Ascending aorta (tissue), 2 donors: Measurements from ENCODE around the gene MAGEE2. TPM values are rescaled to one million over a fixed set of nuclear protein-coding genes. Genes with fewer than 3 reads are reported as not detected.
A peak's percentile ranks its signal among the peaks of the same experiment; 100 is the strongest.
"Not testable (repeated sequence)": the region's sequence is repeated elsewhere in the genome, so short reads cannot be mapped to it uniquely, and the experiment has no call there.

Experiments
- DNase-seq, 2 donors: peaks; one replicate each; pipeline ENCODE4 v3.0.0-alpha.2; 2019; ENCODE audit warnings: low spot score in 2 of 2
- H3K27ac ChIP-seq, 2 donors: fragments of 200-600 bp; sonication (generic); one replicate each; pipeline ENCODE4 v1.5.1; 2016 to 2017; ENCODE audit warnings: mild to moderate bottlenecking in 1 of 2
- H3K27me3 ChIP-seq: fragments of 200-600 bp; sonication (generic); one replicate; pipeline ENCODE4 v1.5.1; 2017
- H3K36me3 ChIP-seq, 2 donors: fragments of 200-600 bp; sonication (generic); one replicate each; pipeline ENCODE4 v1.5.1; 2016
- H3K4me1 ChIP-seq, 2 donors: fragments of 200-600 bp; sonication (generic); one replicate each; pipeline ENCODE4 v1.5.1; 2016 to 2017; ENCODE audit warnings: mild to moderate bottlenecking in 1 of 2
- H3K4me3 ChIP-seq, 2 donors: fragments of 200-600 bp; sonication (generic); one replicate each; pipeline ENCODE4 v1.5.1; 2016 to 2017; ENCODE audit warnings: mild to moderate bottlenecking in 1 of 2
- H3K9me3 ChIP-seq, 2 donors: fragments of 200-600 bp; sonication (generic); one replicate each; pipeline ENCODE4 v1.5.1; 2016
- intact Hi-C: fragments of 100-400 bp; cut with DNase I; formaldehyde crosslinking; loops from one replicate; pipeline ENCODE4 v1.15.1; 2023
- total RNA-seq: library from RNA; depleted of rRNA; stranded (reverse); fragments of >200 nt; gene quantifications from one replicate; pipeline ENCODE4 v1.1.0, GENCODE V29; 2016
- TF ChIP-seq, protein P1 (sequence below), 3 experiments: fragments of 200-600 bp in 2 of 3; fragments of 450-650 bp in 1 of 3; sonication (generic) in 2 of 3; IDR thresholded peaks; one replicate each; pipeline ENCODE4 v1.5.1; 2016 to 2019; ENCODE audit warnings: antibody characterized with exemption in 3 of 3, mild to moderate bottlenecking in 1 of 3, moderate library complexity in 1 of 3

Gene MAGEE2
- total RNA-seq: not detected

DNA sequence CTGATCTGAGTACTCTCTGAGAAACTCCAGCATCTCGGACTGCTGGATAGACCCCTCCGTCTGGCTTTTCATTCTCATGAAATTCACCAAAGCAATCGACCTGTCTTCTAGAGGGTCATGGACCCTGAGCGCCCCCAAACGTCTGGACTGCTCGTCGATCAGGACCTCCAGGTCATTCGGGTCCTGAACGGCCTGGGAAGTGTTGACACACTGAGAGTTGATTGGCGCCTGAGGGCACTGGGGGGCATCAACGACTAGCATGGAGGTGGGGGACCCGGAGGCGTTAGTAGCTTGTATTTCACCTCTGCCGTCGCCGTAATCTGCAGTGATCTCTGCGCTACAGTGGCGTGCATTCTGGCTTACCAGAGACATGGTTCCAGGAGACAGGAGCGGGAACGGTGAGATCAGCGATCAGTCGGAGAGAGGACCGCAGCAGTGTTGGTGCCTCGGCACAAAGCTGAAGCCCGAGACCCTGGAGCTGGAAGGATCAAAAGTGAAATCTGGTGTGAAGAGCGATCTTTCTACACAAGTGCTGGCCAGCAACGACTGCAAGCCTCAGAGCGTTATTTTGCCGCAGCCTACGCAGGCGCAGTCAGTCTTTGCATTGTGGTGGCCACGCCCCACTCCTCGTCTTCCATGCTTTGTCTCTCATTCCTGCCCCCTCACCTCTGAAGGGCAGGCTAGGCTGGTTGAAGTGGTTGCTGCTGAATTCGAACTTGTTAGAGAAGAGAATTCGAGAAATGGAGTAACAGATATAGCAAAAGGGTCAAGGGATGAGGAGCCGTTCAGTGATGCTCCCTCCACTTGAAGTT, at the start of gene MAGEE2:
TSS of gene MAGEE2 (minus strand) at position 575 of the 812 bp plus-strand sequence. CDS start at position 372, 203 bp downstream.
- DNase-seq: no peak
- H3K27me3 ChIP-seq: no peaks in the 10 kb centered on the region
- H3K9me3 ChIP-seq: no peaks in the 10 kb centered on the region
- H3K4me3 ChIP-seq: peak within 1 kb of the TSS; percentile 26 to 51
- no peak within 1 kb of the TSS for H3K27ac ChIP-seq
- no peaks in the 10 kb centered on the region for H3K36me3 ChIP-seq
- intact Hi-C loops: no loop called here
- TF ChIP-seq, protein P1, sequence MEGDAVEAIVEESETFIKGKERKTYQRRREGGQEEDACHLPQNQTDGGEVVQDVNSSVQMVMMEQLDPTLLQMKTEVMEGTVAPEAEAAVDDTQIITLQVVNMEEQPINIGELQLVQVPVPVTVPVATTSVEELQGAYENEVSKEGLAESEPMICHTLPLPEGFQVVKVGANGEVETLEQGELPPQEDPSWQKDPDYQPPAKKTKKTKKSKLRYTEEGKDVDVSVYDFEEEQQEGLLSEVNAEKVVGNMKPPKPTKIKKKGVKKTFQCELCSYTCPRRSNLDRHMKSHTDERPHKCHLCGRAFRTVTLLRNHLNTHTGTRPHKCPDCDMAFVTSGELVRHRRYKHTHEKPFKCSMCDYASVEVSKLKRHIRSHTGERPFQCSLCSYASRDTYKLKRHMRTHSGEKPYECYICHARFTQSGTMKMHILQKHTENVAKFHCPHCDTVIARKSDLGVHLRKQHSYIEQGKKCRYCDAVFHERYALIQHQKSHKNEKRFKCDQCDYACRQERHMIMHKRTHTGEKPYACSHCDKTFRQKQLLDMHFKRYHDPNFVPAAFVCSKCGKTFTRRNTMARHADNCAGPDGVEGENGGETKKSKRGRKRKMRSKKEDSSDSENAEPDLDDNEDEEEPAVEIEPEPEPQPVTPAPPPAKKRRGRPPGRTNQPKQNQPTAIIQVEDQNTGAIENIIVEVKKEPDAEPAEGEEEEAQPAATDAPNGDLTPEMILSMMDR (IDR thresholded peaks at IDR 0.05): no peak
- H3K4me1 ChIP-seq: no peaks in the 10 kb centered on the region

- no peak for DNase-seq
- no peaks in the 10 kb centered on the region for H3K9me3 ChIP-seq
- H3K36me3 ChIP-seq: no peaks in the 10 kb centered on the region
- no peak overlapping the region for H3K4me3 ChIP-seq
- no peak overlapping the region for H3K27ac ChIP-seq
- intact Hi-C loops: no loop called here
- no peaks in the 10 kb centered on the region for H3K27me3 ChIP-seq
- TF ChIP-seq, protein P1 (IDR thresholded peaks at IDR 0.05): no peak
- no peaks in the 10 kb centered on the region for H3K4me1 ChIP-seq
Observed at GRCh38 chrX:75786290-75786689, 1.2 kb upstream of the MAGEE2 start.

DNA sequence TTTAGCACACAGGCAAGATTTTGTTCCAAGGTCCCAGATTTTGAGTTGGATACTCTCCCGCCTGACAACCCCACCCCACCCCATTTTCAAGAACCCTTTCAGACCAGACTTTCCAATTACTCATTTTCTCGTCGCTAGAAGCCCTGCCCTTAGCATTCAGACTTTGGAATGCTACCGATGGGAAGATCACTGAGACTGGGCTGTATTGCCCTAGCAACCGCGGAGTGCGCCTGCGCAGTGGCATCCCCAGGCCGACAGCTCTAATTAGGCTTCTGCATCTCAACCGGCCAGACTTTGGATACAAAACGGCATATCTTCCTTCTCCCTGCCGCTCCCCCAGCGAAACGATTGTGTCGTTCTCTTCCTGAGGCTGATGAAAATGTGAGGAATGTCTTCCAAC, 3.4 kb downstream of the MAGEE2 start:
- peak overlapping the region in 1 of 2 donors; percentile 5 for H3K4me3 ChIP-seq
- no peaks in the 10 kb centered on the region for H3K27me3 ChIP-seq
- H3K27ac ChIP-seq: no peak overlapping the region
- no peaks in the 10 kb centered on the region for H3K9me3 ChIP-seq
- no peaks in the 10 kb centered on the region for H3K36me3 ChIP-seq
- TF ChIP-seq, protein P1 (IDR thresholded peaks at IDR 0.05): no peak
- intact Hi-C loops: no loop called here
- peak in 1 of 2 donors; percentile 61 for DNase-seq
- H3K4me1 ChIP-seq: no peaks in the 10 kb centered on the region

DNA sequence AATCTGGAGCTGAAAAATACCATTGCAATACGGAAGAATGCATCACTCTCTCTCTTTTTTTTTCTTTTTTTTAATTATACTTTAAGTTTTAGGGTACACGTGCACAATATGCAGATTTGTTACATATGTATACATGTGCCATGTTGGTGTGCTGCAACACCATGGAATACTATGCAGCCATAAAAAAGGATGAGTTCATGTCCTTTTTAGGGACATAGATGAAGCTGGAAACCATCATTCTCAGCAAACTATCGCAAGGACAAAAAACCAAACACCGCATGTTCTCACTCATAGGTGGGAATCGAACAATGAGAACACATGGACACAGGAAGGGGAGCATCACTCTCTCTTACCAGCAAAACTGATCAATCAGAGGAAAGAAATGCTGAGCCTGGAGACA, 17.0 kb downstream of the MAGEE2 start:
- H3K4me1 ChIP-seq, H3K36me3 ChIP-seq, H3K27ac ChIP-seq, H3K27me3 ChIP-seq, intact Hi-C loops, DNase-seq, H3K4me3 ChIP-seq: not testable (repeated sequence)
- H3K9me3 ChIP-seq: peaks cover 6 to 17% of the 10 kb centered on the region in 2 donors

GRCh38 chrX:75748431-75748830, 36.6 kb downstream of the MAGEE2 start:
- TF ChIP-seq, protein P1 (IDR thresholded peaks at IDR 0.05): no peak
- Histone ChIP-seq H3K9me3 (peaks cover 0 to 23% of the 10 kb centered on the region in 2 donors), H3K27ac (no peak overlapping the region), H3K4me3 (no peak overlapping the region), H3K4me1 (no peaks in the 10 kb centered on the region), H3K27me3 (no peaks in the 10 kb centered on the region), H3K36me3 (no peaks in the 10 kb centered on the region)
- no peak for DNase-seq
- intact Hi-C loops: loop anchor here (10.0 kb wide), 1 partner anchor 474 kb away; the partner anchor contains the start of gene UPRT

DNA sequence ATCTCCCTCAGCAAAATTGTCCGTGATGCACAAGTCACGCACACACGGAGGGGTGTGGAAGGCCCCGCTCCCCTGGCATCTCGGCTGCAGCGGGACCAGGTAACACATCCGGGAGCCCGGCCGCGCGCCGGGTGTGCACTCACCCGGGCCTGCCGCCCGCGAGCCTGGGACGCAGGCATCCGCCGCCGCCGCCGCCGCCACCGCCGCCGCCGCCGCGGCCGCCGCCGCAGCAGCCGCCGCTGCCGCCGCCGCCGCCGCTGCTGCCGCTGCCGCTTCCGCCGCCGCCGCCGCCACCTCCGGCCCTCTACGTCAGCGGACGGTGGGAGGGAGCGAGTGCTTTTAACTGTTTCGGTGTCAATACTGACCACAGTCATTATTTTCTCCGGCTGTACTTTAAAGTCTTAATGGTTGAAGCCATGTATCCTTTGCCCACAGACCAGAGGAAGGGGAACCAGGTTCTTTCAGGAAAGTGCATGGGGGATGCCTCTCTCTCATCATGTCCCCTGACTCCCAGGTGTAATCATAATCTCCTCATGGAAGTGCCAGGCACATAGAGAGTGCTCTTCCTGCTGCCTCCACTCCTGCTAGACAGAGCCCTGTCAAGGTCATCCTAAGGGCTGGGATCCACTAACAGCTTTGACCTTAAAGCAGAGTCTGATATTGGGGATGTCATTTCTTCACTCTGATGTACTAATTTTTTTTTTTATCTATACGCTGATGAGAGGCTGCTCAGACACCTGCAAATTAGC, 38.0 kb downstream of the MAGEE2 start:
- TF ChIP-seq, protein P1 (IDR thresholded peaks at IDR 0.05): no peak

More for the DNA sequence above, 38.0 kb downstream of the MAGEE2 start:
- Histone ChIP-seq H3K9me3 (peaks cover 0 to 35% of the 10 kb centered on the region in 2 donors), H3K36me3 (no peaks in the 10 kb centered on the region), H3K4me3 (peak overlapping the region; percentile 53 to 61), H3K4me1 (no peaks in the 10 kb centered on the region), H3K27ac (peak overlapping the region; percentile 57 to 66), H3K27me3 (no peaks in the 10 kb centered on the region)
- intact Hi-C loops: loop anchor here (10.0 kb wide), 1 partner anchor 472 kb away; the partner anchor contains the start of gene UPRT
- no peak for DNase-seq
